GM21367 (cell line): ENCODE results near the gene NXPH3.
"Not testable (repeated sequence)": the region's sequence is repeated elsewhere in the genome, so short reads cannot be mapped to it uniquely, and the experiment has no call there.

Source experiments
- ATAC-seq: cut with Tn5 transposase; IDR thresholded peaks from one replicate; pipeline ENCODE4 v1.9.1; 2021; ENCODE audit not compliant: unreplicated experiment

The NXPH3 gene

DNA sequence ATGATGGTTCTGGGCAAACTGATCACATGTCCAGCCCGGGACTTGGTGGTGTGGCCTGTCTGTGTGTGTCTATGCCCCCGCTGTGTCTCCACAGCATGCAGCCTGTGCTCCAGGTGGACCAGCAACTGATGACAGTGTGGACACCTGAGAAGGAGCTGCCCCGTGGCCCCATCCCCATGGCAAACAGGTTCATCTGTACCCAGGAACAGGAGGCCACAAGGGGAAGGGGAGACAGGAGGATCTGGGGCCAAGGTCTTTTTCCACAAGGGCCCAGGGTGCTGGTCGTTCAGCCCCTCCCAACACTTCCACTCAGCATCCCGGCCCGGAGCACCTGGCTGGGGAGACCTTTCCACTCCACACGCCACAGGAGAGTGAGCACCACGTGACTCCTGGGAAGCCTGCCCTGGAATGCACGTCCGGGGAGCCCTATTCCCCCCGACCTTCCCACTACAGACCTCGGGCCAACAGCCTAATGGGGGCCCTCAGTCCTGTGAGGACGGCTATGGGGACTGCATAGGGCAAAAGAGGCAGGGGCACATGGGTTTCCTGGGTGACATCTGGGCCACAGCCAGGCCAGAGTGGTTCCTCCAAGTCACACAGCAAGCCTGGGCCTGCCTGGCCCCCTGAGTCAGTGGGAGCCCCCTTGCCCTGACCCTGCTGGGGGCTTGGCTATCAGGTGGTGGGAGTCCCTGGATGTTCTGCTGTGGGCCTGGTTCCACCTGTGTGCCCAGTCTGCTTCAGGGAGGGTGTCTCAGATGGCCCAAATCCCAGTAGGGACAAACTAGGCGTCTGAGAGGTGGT lies 20.8 kb upstream of the NXPH3 start:
- ATAC-seq = no peak

DNA sequence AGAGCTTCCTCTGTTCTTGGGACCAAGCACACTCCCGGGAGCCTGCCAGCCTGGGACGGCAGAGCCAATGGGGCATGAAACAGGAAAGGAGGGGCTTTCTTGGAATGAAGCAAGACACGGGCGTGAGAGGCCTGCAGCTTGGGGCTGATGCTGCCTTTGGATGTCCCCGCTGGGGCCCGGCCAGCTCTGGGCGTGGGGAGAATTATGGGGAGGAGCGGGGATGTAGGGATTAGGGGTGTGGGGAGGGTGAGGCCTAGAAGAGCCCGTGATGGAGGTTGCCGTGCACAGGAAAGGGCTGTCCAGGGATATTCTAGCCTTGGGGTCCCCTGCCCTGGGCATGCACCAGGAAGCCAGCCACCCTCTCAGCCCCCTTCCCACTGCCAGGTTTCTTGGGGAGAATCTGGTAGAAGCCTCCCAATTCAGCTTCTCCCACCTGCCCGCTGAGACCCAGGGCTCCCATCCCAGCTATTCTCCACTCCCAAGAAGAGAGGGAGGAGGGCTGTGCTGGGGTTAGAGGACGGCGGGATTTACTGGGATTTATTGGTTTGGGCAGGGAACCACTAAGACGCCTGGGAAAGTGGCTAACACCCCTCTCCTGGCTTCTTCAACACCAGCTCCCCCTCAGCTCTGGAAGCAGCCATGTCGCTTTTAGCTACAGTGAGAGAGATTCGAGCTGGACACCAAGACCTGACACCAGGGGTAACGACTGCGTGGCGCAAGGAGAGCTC lies 20.0 kb upstream of the NXPH3 start:
- no peak for ATAC-seq

DNA sequence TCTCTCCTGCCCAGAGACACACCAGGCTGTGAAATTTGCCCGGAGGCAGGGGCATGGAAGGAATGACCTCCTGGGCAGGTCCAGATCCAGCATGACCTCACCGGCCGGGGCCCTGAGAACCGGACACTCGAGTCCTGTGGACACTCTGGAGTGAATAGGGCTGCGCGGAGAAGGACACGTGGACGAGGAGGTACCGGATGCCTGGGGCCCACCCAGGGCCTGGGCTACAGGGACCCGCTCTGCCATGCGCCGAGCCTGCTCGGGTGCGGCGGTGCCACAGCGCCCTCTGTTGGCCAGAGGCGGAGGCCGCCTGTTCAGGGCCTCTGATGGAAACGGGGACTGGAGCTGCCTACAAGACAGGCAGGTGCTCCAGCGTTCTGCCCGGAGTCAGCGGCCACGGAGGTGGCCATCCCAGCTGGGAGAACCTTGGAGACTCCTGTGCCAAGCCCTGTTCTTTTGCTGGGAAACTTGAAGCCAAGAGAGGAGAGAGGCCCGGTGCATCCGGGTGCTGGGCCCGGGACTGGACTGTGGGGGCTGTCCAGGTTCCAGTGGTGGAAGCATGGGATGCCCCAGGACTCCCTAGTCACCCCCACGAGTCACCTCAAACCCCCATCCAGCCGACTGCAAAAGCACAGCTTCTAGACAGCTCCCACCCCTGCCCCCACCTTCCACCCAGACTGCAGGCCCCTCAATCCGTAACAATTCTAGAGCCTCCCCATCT lies 19.3 kb upstream of the NXPH3 start:
- ATAC-seq = no peak

DNA sequence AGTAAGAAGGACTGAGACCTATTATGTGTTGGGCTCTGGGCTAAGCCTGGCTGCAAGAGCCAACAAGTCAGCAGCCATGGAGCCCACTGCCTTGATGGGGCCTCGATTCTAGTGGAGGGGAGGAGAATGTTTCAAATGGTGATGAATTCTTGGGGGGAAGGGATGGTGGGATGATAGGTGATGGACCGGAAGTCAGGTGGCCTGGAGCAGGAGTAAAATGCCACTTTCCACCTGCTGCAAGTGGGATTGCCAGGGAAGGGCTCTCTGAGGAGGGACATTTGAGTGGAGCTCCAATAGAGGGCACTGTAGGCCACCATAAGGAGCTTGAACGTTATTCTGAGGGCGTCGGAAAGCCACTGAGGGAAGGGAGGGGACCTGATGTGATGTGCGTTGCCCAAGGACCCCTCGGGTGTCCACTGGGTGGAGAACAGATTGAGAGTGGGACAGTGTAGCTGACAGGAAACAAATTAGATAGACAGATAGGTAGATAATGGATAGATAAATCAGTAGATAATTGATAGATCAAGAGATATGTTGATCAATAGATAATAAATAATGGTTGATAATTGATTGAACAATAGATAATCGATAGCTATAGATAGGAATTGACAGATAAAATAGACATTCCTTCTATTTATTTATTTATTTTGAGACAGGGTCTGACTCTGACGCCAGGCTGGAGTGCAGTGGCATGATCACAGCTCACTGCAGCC lies 18.2 kb upstream of the NXPH3 start:
- no peak for ATAC-seq

DNA sequence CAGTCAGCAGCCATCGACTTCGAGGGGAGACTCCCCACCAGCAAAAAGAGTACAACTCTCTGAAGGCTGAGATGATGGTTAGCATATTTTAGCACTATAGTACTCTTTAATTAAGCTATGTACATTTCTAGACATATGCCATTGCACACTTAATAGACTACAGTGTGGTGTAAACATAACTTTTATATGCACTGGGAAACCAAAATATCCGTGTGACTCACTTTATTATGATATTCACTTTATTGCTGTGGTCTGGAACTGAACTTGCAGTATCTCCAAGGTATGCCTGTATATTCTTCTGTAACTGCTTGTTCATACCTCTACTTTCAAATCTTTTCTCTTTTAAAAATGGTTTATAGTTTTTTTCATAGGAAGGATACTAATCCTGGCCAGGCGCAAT lies 11.0 kb upstream of the NXPH3 start:
- no peak for ATAC-seq

DNA sequence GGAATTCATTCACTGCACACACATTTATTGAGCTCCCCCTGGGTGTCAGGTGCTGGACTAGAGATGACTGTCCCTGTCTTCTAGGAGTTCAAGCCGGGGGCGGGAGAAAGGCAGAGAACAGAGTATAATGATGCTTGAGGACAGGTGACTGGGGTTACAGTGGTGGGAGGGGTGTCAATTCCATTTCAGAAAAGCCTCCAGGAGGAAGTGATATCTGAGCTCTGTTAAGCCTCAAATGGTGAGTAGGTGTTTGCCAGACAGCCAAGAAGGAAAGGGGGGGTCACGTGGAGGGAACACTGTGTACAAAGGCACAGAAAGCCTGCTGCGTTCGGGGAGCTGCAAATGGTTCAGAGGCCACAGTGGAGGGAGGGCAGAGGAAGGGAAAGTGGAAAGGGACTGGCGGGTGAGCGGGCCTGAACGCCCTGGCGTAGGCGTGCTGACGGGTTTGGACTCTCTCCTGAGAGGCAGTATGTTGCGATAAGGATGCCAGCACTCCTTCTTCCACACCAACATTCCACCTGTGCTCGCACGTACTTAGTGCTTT lies 9.7 kb upstream of the NXPH3 start:
- ATAC-seq = no peak

DNA sequence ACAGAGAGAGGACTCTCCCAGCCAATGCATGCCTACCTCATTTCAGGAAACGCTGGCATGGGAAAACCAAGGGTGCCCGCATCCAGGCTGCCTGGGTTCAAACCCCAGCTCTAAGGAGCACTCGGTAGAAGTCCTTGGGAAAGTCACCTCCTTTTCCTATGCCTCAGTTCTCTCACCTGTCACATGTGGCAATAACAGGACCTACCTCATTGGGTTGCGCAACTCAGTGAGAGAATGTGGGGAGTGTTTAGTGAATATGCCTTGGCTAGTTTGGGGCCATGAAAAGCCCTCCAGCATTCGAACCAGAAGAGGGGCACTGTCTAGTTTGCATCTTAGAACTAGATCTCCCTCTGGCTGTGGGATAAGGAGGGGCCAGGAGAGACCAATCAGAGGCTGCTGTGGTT lies 9.0 kb upstream of the NXPH3 start:
- ATAC-seq = no peak

DNA sequence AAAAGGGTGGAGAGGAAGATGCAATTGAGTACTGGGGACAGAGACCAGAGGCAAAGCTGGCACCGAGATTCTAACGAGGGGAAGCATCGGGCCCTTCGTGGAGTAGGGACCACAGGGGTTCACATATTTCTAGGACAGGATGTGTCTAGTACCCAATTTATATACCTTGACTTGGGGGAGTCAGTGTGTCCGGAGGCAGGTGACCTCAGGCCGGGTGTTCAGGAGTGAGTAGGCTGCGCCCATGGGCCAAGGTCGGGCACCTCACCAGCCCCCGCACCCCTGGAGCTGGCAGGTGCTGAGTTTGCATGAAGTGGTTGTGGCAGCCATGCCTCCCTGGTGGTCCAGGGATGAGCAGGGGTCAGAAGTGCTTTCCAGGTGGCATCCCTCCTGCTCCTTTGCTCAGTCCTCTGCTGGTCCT lies 8.6 kb upstream of the NXPH3 start:
- ATAC-seq = no peak

DNA sequence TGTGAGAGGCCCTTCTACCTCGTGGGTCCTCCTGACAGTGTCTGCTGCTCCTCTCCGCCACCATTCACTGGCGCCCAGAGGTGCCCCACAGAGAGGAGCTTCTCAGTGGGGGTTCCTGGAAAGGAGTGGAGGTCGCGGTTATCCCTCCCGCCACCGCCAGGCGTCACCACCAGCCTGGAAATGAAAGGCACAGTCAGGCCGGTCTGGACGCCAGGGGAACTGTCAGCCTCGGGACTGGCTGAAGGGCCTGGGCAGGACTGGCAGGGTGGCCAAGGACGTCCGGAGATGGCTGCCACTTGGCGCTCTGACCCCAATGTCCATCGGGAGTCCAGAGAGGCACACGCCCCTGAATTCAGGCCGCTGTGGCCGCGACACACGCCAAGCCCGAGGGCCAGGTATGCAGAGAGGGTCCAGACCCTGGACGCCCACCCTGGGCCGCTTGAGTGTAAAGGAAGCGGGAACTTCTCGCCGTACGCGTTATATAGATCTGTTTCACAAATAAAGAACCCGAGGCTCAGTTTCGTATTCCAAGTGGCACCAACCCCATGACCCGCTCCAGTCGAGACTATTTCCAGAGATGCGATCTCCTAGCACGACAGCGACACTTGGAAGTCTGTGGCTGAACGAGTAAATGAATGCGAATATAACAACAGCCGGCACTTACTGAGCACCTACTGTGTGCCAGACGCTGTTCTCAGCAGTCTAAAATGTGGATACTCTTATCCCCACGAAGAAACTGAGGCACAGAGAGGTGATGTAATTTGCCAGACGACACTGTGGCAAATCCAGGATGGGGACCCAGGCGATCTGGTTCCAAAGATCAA lies 7.6 kb upstream of the NXPH3 start:
- no peak for ATAC-seq

DNA sequence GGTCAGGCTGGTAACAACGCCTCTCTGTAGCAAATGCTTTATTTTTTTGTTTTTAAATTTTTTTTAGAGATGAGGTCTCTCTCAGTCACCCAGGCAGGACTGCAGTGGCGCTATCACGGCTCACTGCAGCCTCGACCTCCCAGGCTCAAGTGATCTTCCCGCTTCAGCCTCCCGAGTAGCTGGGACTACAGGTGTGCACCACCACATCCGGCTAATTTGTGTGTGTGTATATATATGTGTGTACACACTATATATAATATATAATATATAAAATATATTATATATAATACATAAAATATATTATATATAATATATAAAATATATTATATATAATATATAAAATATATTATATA lies 7.0 kb upstream of the NXPH3 start:
- not testable (repeated sequence) for ATAC-seq

DNA sequence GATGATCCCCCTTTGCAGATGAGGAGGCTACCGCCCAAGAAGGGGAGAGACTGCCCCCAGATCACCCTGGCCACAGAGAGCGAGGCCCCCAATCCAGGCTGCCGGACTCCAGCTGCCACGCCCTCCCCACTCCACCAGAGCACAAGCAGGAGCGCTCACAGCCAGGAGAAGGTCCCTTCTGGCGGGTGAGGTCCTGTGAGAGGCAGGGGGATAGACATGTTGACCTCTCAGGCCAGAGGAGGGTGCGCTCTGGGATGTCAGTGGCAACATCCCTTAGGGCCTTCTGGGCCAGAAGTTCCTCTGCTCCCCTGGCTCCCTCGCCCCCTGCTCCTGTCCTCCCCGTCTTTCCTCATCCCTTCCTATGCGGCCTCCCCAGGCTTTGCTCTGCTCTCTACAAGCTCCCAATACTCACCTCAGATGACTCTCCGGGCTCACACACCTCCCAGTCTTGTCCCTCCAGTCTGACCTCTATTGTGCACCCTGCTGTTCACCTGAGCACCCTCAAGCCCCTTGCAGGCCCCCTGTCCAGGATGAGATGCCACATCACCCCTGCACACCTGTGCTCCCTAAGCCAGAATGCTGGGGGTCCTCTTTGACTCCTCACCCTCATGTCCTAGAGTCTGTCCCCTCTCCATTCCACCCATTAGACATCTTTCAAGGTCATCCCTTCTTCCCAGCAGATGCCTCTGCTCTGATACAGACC lies 5.0 kb upstream of the NXPH3 start:
- no peak for ATAC-seq

DNA sequence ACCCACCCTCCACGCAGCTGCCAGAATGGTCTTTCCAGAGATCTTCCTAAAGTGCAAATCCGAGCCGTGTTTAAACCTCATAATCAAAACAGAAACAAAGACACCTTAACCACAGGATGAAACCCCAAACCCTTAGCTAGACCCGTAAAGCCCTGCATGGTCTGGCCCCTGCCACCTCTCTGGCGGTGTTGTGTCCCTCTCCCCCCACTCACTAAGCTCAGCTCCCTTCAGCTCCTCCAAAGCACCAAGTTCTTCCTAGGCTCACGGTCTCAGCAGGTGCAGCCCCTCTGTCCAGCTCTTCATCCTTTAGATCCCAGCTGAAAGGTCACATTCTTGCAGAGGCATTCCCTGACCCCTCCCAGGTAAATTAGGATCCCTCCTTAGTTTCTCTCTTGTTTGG lies 4.4 kb upstream of the NXPH3 start:
- no peak for ATAC-seq

DNA sequence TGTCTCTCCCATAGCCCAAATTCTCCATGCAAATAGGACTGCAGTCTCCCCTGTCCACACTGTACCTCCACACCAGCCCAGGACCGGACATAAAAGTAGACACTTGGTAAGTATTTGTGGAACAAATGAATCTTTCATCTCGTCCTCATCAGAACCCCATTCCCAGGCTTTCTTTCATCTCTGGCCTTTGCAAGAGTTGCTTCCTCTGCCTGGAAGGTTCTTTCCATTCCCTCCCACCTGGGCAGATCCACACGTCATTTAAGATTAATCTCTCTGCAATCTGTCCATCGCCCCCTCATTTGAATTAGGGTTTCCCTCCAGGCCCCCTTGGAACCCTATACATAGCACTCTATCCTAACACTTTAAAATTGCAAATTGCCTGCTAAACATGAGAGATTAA lies 3.9 kb upstream of the NXPH3 start:
- no peak for ATAC-seq

DNA sequence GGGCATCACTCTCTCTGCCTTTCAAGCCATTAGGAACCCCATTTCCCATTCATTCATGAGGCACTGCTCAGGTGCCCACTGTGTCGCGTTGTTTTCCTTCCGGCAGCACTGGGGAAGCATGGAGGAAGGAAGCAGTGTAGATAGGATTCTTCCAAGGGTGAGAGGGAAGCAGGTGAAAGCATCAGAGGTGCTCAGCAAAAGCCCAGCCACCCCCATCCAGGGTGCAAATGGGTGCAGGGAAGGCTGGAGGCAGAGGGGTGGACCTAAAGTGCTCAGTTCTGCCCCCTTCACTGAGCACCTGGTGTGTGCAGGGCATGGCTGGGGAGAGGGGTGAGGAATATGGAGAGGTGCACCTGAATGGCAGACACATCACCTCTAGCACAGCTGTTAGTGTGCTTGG lies 3.4 kb upstream of the NXPH3 start:
- ATAC-seq = no peak

DNA sequence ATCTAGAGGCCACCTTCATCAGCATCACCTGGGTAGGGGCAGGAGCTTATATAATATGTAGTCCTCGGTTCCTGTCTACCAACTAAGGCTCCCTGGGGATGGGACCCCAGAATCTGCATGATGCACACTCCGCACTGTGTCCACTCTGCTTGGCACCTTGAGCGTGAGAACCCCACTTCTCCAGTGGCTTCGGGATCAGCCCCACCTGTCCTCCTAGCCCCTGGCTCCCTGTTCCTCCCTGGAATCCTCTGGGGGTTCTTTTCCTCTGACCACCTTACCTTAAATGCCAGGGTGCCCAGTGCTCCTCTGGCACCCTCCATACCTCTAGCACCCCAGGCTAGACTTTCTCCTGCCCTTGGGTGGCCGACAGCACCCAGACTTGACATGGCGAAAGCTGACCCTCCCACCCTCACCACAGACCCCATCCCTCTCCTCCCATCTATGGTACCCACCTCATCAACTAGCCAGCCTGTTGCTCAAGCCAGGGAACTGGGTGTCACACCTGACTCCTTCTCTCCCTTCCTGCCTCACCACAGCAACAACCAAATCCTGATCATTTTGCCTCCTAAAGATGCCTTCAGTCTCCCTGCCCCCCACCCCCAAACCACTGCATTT lies 2.8 kb upstream of the NXPH3 start:
- no peak for ATAC-seq

DNA sequence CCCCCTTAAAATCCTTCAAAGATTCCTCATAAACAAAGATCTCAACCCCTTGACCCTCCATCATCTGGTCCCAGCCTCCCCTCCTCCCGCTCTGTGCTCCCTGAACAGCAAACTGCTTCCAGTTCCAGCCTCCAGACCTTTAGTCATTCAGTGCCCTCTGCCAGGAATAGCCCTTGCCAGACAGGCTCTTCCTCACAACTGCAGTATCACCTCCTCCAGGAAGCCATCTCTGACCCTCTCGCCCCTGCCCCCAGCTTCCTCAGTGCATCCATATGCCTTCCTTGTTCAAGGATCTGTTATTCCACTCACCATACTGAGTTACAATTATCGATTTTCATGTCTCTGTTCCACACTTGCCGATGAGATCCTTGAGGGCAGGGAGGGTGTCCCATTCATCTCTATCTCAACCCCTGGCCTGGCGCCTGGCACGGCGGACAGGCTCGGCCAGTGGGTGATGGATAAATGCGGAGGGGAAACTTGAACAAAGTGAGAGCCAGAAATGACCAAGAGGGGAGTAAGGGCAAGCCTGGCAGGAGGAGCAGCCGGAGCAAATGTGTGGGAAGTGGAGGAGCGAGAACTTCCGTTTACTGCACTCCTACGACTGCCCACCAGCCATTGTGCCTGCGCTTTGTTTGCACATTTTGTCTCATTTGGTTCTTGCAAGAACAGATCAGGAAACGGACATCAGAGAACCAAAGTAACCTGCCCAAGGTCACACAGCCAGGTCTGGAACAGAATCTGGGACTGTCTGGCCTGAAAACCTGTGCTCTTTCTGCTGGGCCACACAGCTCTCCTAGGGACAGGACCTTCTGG lies 2.0 kb upstream of the NXPH3 start:
- no peak for ATAC-seq

DNA sequence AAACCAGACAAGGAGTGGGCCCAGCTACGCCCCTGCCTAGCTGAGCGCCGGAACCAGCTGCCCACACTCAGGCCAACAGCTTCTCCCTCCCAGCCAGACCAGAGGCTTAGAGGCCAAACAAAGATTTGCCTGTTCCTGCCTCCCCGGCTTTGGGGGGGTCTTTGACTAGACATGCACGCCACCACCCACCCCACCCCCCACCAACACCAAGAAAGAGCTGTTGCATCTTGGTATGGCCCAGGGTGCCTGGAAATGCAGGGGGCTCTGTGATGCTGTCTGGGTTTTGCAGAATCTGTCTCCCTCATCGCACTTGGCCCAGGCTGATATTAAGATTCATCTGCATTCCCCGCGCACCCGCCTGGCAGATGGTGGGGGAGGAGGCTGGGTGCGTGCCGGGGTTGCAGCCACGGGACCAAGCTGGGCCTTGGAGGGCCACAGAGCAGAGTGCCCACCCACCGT lies 1.3 kb upstream of the NXPH3 start:
- ATAC-seq = no peak

DNA sequence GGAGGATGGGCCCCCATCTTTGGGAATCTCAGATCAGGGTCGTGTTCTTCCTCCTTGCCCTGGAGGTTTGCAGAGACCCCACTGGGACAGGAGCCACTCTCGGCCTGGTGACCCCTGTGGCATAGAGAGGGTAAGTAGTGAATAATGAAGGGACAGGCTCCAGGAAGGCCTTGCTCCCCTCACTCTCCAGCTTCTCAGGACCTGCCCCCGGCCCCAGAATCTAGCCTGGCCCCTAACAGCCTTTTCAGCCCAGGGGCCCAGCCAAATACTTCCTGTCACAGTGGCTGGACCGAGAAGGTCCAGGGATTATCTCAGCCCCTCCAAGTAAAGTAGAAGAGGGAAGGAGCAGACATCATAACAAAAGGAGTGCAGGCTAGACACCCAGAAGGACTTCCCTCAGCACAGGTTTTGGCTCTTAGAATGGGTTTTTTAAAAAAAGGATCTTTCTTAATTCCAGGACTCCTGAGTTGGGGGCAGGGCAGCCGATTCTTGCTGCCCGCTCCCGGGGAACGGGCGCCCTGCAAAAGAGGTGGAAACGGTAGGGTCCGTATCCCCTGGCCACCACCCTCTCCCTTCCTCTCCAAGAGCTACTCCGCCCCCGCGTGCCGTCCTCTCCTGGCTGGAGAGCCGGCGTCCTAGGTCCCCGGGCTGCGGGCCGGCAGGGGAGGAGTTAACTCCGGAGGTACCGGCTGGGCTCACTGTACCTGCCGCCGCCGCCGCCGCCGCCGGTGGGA lies 559 bp upstream of the NXPH3 start:
- no peak for ATAC-seq
